K562 (cell line): Measurements from ENCODE around the gene RNASET2. TPM values are rescaled to one million over a fixed set of nuclear protein-coding genes. Genes with fewer than 3 reads are reported as not detected.

Experiments used
- FIP1L1 ChIP-seq: fragments of 200-400 bp; formaldehyde crosslinking; IDR thresholded peaks from 2 replicates; pipeline ENCODE4 v1.6.1; 2018; ENCODE audit warnings: mild to moderate bottlenecking, low read depth, low read length; ENCODE audit not compliant: poor library complexity, severe bottlenecking
- IFI16 ChIP-seq: fragments of 250-450 bp; sonication (Bioruptor Pico); IDR thresholded peaks from 2 replicates; pipeline ENCODE4 v2.1.2; 2022; ENCODE audit warnings: mild to moderate bottlenecking, inconsistent platforms
- PCBP1 ChIP-seq: fragments of 200-400 bp; formaldehyde crosslinking; IDR thresholded peaks from 2 replicates; pipeline ENCODE4 v1.6.1; 2018; ENCODE audit warnings: mild to moderate bottlenecking, low read depth, low read length; ENCODE audit not compliant: poor library complexity, severe bottlenecking
- SIN3B ChIP-seq: fragments of 450-650 bp; IDR thresholded peaks from 2 replicates; pipeline ENCODE4 v1.6.1; 2017; ENCODE audit warnings: low read depth, mild to moderate bottlenecking, moderate library complexity
- SPI1 ChIP-seq: IDR thresholded peaks from 2 replicates; pipeline ENCODE4 v1.6.1; 2011; ENCODE audit warnings: low read depth, low read length, control low read depth, borderline replicate concordance
- ZBED1 ChIP-seq: IDR thresholded peaks from 2 replicates; pipeline ENCODE4 v1.6.1; 2014
- ZNF830 ChIP-seq: fragments of 250-450 bp; sonication (Bioruptor Pico); IDR thresholded peaks from 2 replicates; pipeline ENCODE4 v1.5.0; 2021; ENCODE audit warnings: mild to moderate bottlenecking
- polyA plus RNA-seq, 8 experiments: library from polyadenylated mRNA; depleted of rRNA in 4 of 8; stranded (reverse) in 5 of 8; unstranded in 3 of 8; fragments of >200 nt; fragmentation: Nextera tagmentation in 2 of 8; fragmentation: Illumina TruSeq in 1 of 8; extraction: Ambion mirVana in 2 of 8; extraction: Trizol in 1 of 8; gene quantifications; 2 replicates each; pipeline versions ENCODE4 v1.2.1 to v1.2.3, GENCODE V29; 2011 to 2014; ENCODE audit warnings: inconsistent platforms in 1 of 8, missing spikeins in 1 of 8
- total RNA-seq, 7 experiments: library from RNA; depleted of rRNA in 6 of 7; stranded (reverse); fragments of >200 nt in 6 of 7; fragmentation: Illumina TruSeq in 2 of 7; extraction: Trizol in 2 of 7; gene quantifications; 2 replicates each; pipeline versions ENCODE4 v1.2.1 to v1.2.3, GENCODE V29; 2011 to 2021; ENCODE audit warnings: low replicate concordance in 1 of 7
- TF ChIP-seq, protein P1 (sequence below): fragments of 250-450 bp; sonication (Bioruptor Pico); IDR thresholded peaks from 2 replicates; pipeline ENCODE4 v1.4.0; 2020; ENCODE audit warnings: mild to moderate bottlenecking
- TF ChIP-seq, protein P2 (sequence below): sonication (generic); formaldehyde crosslinking; IDR thresholded peaks from 2 replicates; pipeline ENCODE4 v1.8.1; 2023; ENCODE audit warnings: mild to moderate bottlenecking, missing genetic modification reagents
- TF ChIP-seq, protein P3 (sequence below), 2 experiments: fragments of 450-650 bp in 1 of 2; sonication (generic) in 1 of 2; formaldehyde crosslinking in 1 of 2; IDR thresholded peaks; 2 replicates each; pipeline versions ENCODE4 v1.7.1 to v1.9.0; 2016 to 2022; ENCODE audit warnings: inconsistent platforms in 1 of 2, mild to moderate bottlenecking in 1 of 2, missing genetic modification reagents in 1 of 2
- TF ChIP-seq, protein P4 (sequence below): fragments of 450-650 bp; IDR thresholded peaks from 2 replicates; pipeline ENCODE4 v1.6.1; 2017; ENCODE audit warnings: mild to moderate bottlenecking, moderate library complexity

Gene RNASET2
- total and polyA plus RNA-seq, 9 of the 15 experiments (the other 6 are each of a cell fraction or from before 2014, with no cell fraction given): 7.4 to 141 (median 91.3) TPM

DNA sequence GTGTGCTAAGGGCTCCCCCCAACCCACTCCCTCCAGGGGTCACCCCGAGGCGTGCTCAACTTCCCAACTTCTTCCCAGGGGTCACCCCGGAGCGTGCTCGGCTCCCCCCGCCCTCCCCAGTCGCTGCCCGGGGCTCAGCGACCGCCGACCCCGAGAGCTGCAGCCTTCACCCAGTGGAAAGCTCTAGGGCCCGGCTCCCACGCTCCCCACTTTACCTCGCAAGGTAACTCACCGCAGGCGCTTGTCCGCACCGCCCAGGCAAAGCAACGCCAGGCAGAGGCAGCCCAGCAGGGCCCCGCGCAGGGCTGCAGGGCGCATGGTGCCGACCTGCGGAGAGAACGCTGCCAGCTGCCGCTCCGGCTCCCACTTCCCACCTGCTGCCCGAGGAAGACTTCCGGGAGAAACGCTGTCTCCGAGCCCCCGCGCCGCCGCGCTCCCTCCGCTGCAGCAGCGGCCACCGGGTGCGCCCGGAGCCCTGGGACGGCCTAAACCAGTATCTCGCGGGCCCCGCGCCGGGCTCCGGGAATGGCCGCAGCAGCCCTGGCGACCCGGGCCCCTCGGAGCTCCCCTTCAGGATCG lies 396 bp downstream of the RNASET2 start (continued):
- TF ChIP-seq, protein P1, sequence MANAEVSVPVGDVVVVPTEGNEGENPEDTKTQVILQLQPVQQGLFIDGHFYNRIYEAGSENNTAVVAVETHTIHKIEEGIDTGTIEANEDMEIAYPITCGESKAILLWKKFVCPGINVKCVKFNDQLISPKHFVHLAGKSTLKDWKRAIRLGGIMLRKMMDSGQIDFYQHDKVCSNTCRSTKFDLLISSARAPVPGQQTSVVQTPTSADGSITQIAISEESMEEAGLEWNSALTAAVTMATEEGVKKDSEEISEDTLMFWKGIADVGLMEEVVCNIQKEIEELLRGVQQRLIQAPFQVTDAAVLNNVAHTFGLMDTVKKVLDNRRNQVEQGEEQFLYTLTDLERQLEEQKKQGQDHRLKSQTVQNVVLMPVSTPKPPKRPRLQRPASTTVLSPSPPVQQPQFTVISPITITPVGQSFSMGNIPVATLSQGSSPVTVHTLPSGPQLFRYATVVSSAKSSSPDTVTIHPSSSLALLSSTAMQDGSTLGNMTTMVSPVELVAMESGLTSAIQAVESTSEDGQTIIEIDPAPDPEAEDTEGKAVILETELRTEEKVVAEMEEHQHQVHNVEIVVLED (CRISPR knock-in tag): no peak
- TF ChIP-seq ZNF830 (CRISPR knock-in tag): peak; percentile 76; the same call in 1 of the 2 replicates
- TF ChIP-seq, protein P2, sequence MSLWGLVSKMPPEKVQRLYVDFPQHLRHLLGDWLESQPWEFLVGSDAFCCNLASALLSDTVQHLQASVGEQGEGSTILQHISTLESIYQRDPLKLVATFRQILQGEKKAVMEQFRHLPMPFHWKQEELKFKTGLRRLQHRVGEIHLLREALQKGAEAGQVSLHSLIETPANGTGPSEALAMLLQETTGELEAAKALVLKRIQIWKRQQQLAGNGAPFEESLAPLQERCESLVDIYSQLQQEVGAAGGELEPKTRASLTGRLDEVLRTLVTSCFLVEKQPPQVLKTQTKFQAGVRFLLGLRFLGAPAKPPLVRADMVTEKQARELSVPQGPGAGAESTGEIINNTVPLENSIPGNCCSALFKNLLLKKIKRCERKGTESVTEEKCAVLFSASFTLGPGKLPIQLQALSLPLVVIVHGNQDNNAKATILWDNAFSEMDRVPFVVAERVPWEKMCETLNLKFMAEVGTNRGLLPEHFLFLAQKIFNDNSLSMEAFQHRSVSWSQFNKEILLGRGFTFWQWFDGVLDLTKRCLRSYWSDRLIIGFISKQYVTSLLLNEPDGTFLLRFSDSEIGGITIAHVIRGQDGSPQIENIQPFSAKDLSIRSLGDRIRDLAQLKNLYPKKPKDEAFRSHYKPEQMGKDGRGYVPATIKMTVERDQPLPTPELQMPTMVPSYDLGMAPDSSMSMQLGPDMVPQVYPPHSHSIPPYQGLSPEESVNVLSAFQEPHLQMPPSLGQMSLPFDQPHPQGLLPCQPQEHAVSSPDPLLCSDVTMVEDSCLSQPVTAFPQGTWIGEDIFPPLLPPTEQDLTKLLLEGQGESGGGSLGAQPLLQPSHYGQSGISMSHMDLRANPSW: peak; percentile 83; the same call in 1 of the 2 replicates
- TF ChIP-seq, protein P3, sequence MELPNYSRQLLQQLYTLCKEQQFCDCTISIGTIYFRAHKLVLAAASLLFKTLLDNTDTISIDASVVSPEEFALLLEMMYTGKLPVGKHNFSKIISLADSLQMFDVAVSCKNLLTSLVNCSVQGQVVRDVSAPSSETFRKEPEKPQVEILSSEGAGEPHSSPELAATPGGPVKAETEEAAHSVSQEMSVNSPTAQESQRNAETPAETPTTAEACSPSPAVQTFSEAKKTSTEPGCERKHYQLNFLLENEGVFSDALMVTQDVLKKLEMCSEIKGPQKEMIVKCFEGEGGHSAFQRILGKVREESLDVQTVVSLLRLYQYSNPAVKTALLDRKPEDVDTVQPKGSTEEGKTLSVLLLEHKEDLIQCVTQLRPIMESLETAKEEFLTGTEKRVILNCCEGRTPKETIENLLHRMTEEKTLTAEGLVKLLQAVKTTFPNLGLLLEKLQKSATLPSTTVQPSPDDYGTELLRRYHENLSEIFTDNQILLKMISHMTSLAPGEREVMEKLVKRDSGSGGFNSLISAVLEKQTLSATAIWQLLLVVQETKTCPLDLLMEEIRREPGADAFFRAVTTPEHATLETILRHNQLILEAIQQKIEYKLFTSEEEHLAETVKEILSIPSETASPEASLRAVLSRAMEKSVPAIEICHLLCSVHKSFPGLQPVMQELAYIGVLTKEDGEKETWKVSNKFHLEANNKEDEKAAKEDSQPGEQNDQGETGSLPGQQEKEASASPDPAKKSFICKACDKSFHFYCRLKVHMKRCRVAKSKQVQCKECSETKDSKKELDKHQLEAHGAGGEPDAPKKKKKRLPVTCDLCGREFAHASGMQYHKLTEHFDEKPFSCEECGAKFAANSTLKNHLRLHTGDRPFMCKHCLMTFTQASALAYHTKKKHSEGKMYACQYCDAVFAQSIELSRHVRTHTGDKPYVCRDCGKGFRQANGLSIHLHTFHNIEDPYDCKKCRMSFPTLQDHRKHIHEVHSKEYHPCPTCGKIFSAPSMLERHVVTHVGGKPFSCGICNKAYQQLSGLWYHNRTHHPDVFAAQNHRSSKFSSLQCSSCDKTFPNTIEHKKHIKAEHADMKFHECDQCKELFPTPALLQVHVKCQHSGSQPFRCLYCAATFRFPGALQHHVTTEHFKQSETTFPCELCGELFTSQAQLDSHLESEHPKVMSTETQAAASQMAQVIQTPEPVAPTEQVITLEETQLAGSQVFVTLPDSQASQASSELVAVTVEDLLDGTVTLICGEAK (IDR thresholded peaks at IDR 0.05): no peak
- TF ChIP-seq, protein P3 (CRISPR knock-in tag; IDR thresholded peaks at IDR 0.05): 0 out of 2 replicates have a peak, but pooled peaks have one; percentile 9
- TF ChIP-seq, protein P4, sequence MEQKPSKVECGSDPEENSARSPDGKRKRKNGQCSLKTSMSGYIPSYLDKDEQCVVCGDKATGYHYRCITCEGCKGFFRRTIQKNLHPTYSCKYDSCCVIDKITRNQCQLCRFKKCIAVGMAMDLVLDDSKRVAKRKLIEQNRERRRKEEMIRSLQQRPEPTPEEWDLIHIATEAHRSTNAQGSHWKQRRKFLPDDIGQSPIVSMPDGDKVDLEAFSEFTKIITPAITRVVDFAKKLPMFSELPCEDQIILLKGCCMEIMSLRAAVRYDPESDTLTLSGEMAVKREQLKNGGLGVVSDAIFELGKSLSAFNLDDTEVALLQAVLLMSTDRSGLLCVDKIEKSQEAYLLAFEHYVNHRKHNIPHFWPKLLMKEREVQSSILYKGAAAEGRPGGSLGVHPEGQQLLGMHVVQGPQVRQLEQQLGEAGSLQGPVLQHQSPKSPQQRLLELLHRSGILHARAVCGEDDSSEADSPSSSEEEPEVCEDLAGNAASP: no peak
- peak; percentile 23; the same call in 1 of the 2 replicates for TF ChIP-seq SIN3B
- TF ChIP-seq IFI16 (CRISPR knock-in tag): no peak
- 0 out of 2 replicates have a peak, but pooled peaks have one; percentile 2 for TF ChIP-seq ZBED1
- TF ChIP-seq PCBP1: no peak
- no peak for TF ChIP-seq SPI1
- TF ChIP-seq FIP1L1: peak; percentile 54
